ENCODE data around the gene SESTD1. TPM values are rescaled to one million over a fixed set of nuclear protein-coding genes. Genes with fewer than 3 reads are reported as not detected.

The SESTD1 gene
- total RNA-seq, 1 experiment from 2014 or later = 26.6 TPM

- Histone ChIP-seq H3K9ac (ENCODE audit: low read length) (no peak overlapping the region), H3K4me2 (ENCODE audit: low read length) (no peak overlapping the region), H3K4me3 (replicated peaks in 1 of 2; ENCODE audit: low read depth in 1 of 2, low read length in 2 of 2) (no peak overlapping the region), H3K9me2 (ENCODE audit: insufficient read depth) (no peaks in the 10 kb centered on the region), H3K36me3 (ENCODE audit: control insufficient read depth in 1 of 2, insufficient read depth in 2 of 2, low read length in 2 of 2) (no peaks in the 10 kb centered on the region), H3K79me2 (ENCODE audit: insufficient read depth, low read length) (no peaks in the 10 kb centered on the region; the same call in 1 of the 2 replicates), H3K27me3 (ENCODE audit: insufficient read depth, low read length) (no peaks in the 10 kb centered on the region), H4K20me1 (ENCODE audit: insufficient read depth) (no peaks in the 10 kb centered on the region), H3K27ac (ENCODE audit: low read depth, low read length) (no peak overlapping the region), H3K9me3 (ENCODE audit: control insufficient read depth in 1 of 2, insufficient read depth in 1 of 2, low read depth in 1 of 2, low read length in 2 of 2) (no peaks in the 10 kb centered on the region), H2AFZ (ENCODE audit: low read depth, low read length, poor library complexity, severe bottlenecking) (no peak overlapping the region), H3K4me1 (ENCODE audit: control insufficient read depth in 1 of 2, insufficient read depth in 2 of 2, low read length in 2 of 2) (no peaks in the 10 kb centered on the region)
- intact Hi-C loops (cut with micrococcal nuclease) = no loop called here
- ChIA-PET CTCF (interaction anchor here (1.4 kb wide), 1 partner anchor 12 kb away, joined by 5 read pairs; no protein-coding TSS in a partner anchor), RAD21 (ENCODE audit: low non-redundant PET in 1 of 2, low total read pairs in 2 of 2, uncharacterized antibody in 2 of 2, unreplicated experiment in 2 of 2) (no interaction called here), POLR2A (no interaction called here)
- no peak for ATAC-seq
- no TSS peak for BruUV-seq (replicated peaks)
- TF ChIP-seq POLR2A (IDR thresholded peaks at IDR 0.05; ENCODE audit: borderline replicate concordance, extremely low read depth, insufficient read depth, insufficient read length) (no peak), EZH2 (IDR thresholded peaks at IDR 0.05) (no peak), ZFX (IDR thresholded peaks at IDR 0.05) (no peak), EGR1 (IDR thresholded peaks at IDR 0.05; ENCODE audit: low read depth) (no peak), JUND (IDR thresholded peaks at IDR 0.05) (no peak), ELF1 (IDR thresholded peaks at IDR 0.05; ENCODE audit: borderline replicate concordance, low read depth) (no peak), SP1 (IDR thresholded peaks at IDR 0.05; ENCODE audit: low read depth) (no peak), RAD21 (IDR thresholded peaks at IDR 0.05; ENCODE audit: low read depth) (no peak), TCF7L2 (IDR thresholded peaks at IDR 0.05; ENCODE audit: borderline replicate concordance, extremely low read depth, insufficient read depth, insufficient read length) (no peak), YY1 (IDR thresholded peaks at IDR 0.05; ENCODE audit: extremely low read depth, insufficient replicate concordance, low read depth, low read length) (no peak), FOSL1 (IDR thresholded peaks at IDR 0.05; ENCODE audit: low read depth) (no peak), POLR2AphosphoS5 (IDR thresholded peaks at IDR 0.05; ENCODE audit: low read depth, low read length) (no peak)
- DNase-seq (ENCODE audit: low read depth, low spot score) = no peak
Observed at GRCh38 chr2:179251870-179252269, 12.8 kb downstream of the SESTD1 start.

- intact Hi-C loops (cut with micrococcal nuclease) = no loop called here
- no peak overlapping the region for H3K27ac ChIP-seq (ENCODE audit: low read depth, low read length)
- H3K9me3 ChIP-seq (ENCODE audit: control insufficient read depth in 1 of 2, insufficient read depth in 1 of 2, low read depth in 1 of 2, low read length in 2 of 2) = no peaks in the 10 kb centered on the region
- ATAC-seq (no peak), DNase-seq (ENCODE audit: low read depth, low spot score) (no peak)
- H3K4me1 ChIP-seq (ENCODE audit: control insufficient read depth in 1 of 2, insufficient read depth in 2 of 2, low read length in 2 of 2) = no peaks in the 10 kb centered on the region
- no peaks in the 10 kb centered on the region for H3K36me3 ChIP-seq (ENCODE audit: control insufficient read depth in 1 of 2, insufficient read depth in 2 of 2, low read length in 2 of 2)
- ChIA-PET CTCF (no interaction called here), RAD21 (ENCODE audit: low non-redundant PET in 1 of 2, low total read pairs in 2 of 2, uncharacterized antibody in 2 of 2, unreplicated experiment in 2 of 2) (no interaction called here), POLR2A (no interaction called here)
- no peak overlapping the region for H3K4me2 ChIP-seq (ENCODE audit: low read length)
- H3K4me3 ChIP-seq (replicated peaks in 1 of 2; ENCODE audit: low read depth in 1 of 2, low read length in 2 of 2) = no peak overlapping the region
- H4K20me1 ChIP-seq (ENCODE audit: insufficient read depth) = no peaks in the 10 kb centered on the region
- H3K27me3 ChIP-seq (ENCODE audit: insufficient read depth, low read length) = no peaks in the 10 kb centered on the region
- no peaks in the 10 kb centered on the region; the same call in 1 of the 2 replicates for H3K79me2 ChIP-seq (ENCODE audit: insufficient read depth, low read length)
- H3K9me2 ChIP-seq (ENCODE audit: insufficient read depth) = no peaks in the 10 kb centered on the region
- BruUV-seq (replicated peaks) = no TSS peak
- H3K9ac ChIP-seq (ENCODE audit: low read length) = no peak overlapping the region
- H2AFZ ChIP-seq (ENCODE audit: low read depth, low read length, poor library complexity, severe bottlenecking) = no peak overlapping the region
- TF ChIP-seq TCF7L2 (IDR thresholded peaks at IDR 0.05; ENCODE audit: borderline replicate concordance, extremely low read depth, insufficient read depth, insufficient read length) = no peak
- no peak for TF ChIP-seq CTCF (IDR thresholded peaks at IDR 0.05 in 2 of 3, conservative IDR thresholded peaks at IDR 0.05 in 1 of 3; ENCODE audit: borderline replicate concordance in 1 of 3, insufficient read depth in 1 of 3, low read depth in 2 of 3, low read length in 2 of 3)
- no peak for TF ChIP-seq POLR2A (IDR thresholded peaks at IDR 0.05; ENCODE audit: borderline replicate concordance, extremely low read depth, insufficient read depth, insufficient read length)
- TF ChIP-seq MAX (IDR thresholded peaks at IDR 0.05) = no peak
- no peak for TF ChIP-seq ELF1 (IDR thresholded peaks at IDR 0.05; ENCODE audit: borderline replicate concordance, low read depth)
- no peak for TF ChIP-seq CEBPB (IDR thresholded peaks at IDR 0.05; ENCODE audit: low read depth)
- TF ChIP-seq YY1 (IDR thresholded peaks at IDR 0.05; ENCODE audit: extremely low read depth, insufficient replicate concordance, low read depth, low read length) = no peak
- no peak for TF ChIP-seq ZBTB33 (IDR thresholded peaks at IDR 0.05; ENCODE audit: extremely low read depth, insufficient replicate concordance, low read length)
Observed at GRCh38 chr2:179250848-179251504, 13.7 kb downstream of the SESTD1 start.

Measured in HCT116 (cell line).